NCI-H1417 (cell line): ENCODE data around the gene SH3GL1.

Source experiments
- DNase-seq, 3 experiments: peaks; one replicate each; lab custom pipeline; 2025; lab: John Stamatoyannopoulos, UW

Gene SH3GL1

GRCh38 chr19:4396949-4397783 lies 3.2 kb downstream of the SH3GL1 start:
- DNase-seq: no peak

DNA sequence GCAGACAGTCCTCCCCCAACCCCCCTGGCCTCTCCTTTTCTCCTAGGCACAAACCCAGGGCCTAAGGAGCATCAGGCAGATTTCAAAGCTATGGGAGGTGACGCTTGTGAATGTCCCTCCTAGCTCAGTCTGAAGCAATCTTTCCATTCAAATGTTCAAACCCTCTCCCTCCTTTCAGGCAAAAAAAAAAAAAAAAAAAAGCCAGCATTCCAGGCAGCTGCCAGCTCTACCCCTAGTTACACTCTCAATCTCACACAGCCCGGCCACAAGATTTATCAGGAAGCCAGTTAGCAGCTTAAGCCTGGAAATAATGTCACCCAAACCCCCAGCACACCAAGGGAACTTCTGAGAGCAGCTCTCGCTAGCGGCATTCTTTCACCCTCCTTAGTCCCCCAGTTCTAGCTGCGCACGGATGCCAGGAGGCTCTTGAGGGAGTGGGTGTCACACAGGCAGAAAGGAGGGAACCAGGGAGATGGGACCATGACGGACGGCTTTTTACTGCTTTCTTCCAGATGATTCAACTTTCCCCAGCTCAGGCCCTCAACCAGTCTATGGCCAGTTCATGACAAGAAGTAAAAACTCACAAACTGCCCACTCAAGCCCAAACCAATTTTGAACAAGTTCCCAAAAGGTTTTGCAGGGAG lies 6.3 kb downstream of the SH3GL1 start:
- DNase-seq: no peak

GRCh38 chr19:4391701-4392483 lies 8.5 kb downstream of the SH3GL1 start:
- DNase-seq: no peak

DNA sequence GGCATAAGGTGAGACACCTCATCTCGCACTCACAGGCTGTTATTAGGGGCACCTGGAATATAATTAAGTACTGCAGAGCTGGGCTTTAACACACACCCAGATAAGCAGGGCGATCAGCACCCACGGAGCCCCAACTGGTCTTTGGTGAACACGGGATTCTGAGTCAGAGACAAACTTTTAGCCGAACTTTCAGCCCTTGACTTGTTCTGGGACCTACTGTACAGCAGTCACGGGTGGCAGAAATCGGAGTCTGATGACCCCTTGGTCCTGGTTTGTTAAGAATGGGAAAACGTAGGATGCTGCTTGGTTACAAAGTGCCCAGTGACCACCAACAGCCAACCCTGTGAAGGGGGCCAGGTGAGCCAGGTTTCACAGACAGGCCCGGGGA lies 9.0 kb downstream of the SH3GL1 start:
- no peak for DNase-seq

GRCh38 chr19:4390567-4391305 lies 9.6 kb downstream of the SH3GL1 start:
- DNase-seq: peak in 2 of 3 experiments; percentile 68 to 88

- no peak for DNase-seq
Observed at GRCh38 chr19:4390017-4390566, 10.3 kb downstream of the SH3GL1 start.

DNA sequence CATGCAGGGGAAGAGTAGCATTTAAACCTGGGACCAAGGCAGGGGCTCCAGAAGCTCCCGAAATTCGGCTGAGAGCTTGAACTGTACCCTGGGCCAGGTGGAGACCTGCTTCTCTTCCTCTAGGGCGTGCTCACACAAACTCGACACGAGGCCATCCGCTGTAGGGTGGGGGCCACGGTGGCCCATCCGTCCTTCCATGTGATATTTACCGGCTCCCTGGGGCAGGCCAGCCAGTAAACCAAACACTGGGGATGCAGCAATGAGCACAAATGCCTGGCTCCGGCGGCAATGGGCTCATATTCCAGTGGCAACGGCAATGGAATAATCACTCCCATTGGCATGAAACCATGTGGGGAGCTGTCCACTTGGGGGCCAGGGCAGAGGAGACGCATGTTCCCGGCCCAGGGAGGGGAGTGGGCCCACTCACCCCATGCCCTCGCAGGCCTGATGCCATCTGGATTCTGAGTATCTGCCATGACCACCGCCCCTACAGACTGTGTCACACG lies 10.8 kb downstream of the SH3GL1 start:
- DNase-seq: no peak

- no peak for DNase-seq
Observed at GRCh38 chr19:4389064-4389375, 11.3 kb downstream of the SH3GL1 start.

- no peak for DNase-seq
Observed at GRCh38 chr19:4388337-4389063, 11.8 kb downstream of the SH3GL1 start.

GRCh38 chr19:4386041-4386782 lies 14.1 kb downstream of the SH3GL1 start:
- DNase-seq: no peak

DNA sequence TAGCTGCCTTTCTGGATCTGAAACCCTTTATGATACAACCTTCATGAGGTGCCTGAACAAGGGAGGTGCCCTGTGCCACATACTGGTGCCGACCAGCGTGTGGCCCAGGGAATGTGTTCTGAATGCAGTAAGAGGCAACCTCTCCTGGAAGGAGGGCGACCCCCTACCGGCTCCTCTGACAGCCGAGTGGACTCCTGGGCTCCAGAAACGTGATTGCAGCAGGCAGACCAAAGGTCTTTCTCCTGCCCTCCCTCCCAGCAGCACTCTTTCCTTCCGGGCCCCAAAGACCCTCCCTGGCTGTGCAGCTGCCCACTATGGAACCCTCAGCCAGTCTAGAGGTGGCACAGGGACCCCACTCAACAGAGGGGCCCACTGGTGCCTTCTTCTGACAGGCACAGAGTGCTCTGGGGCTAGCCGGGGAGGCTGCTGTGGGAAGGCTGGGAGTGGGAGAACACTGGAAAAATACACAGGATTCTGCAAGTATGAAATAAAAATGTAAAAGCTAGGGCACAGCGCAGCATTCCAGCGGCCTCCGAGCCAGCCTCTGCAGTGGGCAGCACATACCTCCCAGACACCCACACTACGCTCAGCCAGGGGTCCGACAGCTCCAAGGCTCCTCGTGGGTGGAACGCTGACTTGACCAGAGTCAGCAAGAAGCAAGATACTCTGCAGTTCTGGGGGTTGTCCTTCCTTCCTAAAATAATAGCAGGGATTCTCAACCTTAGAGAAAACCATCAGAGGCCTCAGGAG lies 14.9 kb downstream of the SH3GL1 start:
- DNase-seq: no peak

- DNase-seq: no peak
Observed at GRCh38 chr19:4380254-4380727, 20.1 kb downstream of the SH3GL1 start.

GRCh38 chr19:4379383-4380253 lies 20.7 kb downstream of the SH3GL1 start:
- DNase-seq: no peak

DNA sequence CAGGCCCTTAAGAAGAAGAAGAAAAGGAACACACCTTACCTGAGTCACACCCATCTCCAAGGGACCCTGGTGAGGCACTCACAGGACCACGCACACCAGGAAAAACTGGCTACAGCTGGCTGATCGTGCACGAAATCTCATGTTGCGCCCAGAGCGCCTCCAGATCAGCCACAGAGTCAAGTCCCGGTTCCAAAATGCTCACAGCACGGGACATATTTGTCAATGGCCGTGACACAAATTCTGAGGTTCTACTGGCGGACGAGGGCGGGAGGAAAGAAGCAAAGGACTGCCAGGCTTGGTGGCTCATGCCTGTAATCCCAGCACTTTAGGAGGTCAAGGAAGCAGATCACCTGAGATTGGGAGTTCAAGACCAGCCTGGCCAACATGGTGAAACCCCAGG lies 21.5 kb downstream of the SH3GL1 start:
- DNase-seq: no peak

DNA sequence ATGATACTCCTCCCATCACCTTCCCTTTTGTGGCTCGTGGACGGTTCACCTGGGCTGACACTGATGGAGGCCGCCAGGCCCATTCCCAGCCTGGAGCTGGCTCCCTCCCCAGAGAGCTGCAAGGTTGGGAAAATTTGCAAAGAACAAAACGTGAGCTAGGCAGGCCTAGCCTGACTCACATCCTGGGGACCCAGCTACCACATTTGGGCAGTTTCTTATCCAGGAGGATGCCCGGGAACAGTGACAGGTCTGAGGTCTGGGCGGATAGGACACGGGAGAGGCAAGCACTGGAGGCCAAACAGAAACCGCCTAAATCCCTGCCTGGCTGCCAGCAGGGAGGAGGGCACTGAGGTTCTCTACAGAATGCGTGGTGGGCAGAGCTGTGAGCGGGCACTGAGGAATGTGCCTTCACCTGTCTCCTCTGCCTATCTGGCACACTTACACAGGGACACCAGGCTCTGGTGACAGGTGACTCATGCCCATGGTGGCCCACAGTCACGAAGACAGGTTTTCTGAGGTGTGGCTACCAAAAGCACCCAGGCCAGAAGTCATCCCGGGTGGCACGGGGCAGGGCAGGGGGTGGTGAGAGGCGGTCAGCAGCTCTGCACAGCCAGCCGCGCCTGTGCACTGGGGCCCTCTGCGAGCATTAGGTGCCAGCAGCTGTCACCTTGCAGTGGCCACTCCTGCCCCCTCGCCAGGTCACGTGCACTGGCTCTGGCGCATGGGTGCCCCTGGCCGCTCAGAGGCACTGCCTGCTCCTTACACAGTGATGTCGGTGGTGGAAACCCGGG lies 23.2 kb downstream of the SH3GL1 start:
- no peak for DNase-seq

DNA sequence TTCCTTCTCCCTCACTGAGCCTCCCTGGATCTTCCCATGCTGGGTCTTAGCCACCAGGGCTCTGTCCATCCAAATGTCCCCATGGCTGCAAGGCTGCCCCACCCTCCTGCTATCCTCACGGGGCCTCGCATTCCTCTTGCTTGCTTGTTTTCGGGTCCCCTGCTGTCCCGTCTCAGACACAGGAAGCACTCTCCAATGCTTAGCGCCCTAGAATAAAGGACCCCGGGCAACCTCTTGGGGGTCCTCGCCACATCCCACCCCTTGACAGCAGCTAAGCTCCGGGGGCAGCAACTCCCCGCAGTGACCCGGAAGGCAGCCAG lies 23.7 kb downstream of the SH3GL1 start:
- DNase-seq: no peak

GRCh38 chr19:4376028-4376670 lies 24.2 kb downstream of the SH3GL1 start:
- no peak for DNase-seq
